HG03442 (cell line): ENCODE measurements around the gene SEMA3E.
"Not testable (repeated sequence)": the region's sequence is repeated elsewhere in the genome, so short reads cannot be mapped to it uniquely, and the experiment has no call there.

Experiments used
- ATAC-seq: cut with Tn5 transposase; IDR thresholded peaks from one replicate; pipeline ENCODE4 v1.9.1; 2021; ENCODE audit warnings: mild to moderate bottlenecking, moderate library complexity; ENCODE audit not compliant: unreplicated experiment

Gene SEMA3E

DNA sequence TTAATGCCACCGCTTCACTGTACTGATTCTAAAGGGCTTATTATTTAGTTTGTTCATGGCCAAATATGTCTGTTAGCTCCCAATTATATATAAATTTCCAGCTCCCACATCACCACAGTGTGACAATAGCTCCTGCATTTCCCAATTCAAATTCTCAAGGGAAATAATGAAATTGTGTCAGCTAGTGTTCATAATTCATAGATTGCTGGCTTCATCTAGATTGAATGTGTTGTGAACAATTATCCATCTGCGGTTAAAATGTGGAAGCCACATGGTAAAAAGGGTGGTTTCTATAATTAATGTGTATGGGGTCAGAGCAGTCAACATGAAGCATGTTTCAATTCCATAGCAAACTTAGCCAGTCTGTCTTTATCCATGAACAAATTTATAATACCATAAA is 154.3 kb downstream of the SEMA3E start:
- no peak for ATAC-seq

DNA sequence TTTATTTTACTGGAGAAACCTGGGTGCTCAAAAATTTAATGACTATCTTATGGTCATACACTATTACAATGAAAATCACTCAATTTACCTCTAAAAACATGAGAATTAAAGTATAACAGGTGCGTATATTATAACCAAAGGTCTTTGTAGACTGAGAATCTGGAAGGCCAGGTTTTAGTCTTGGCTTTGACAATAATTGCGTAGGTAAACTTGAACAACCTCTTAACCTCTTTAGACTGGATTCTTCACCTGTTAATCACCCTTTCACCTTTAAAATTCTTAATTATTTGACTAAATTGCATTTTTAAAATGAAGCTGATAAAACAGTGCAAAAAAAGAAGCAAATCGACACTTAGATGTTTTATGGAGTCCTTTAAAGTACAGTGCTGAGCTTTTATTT is 156.1 kb downstream of the SEMA3E start:
- ATAC-seq, result no peak

DNA sequence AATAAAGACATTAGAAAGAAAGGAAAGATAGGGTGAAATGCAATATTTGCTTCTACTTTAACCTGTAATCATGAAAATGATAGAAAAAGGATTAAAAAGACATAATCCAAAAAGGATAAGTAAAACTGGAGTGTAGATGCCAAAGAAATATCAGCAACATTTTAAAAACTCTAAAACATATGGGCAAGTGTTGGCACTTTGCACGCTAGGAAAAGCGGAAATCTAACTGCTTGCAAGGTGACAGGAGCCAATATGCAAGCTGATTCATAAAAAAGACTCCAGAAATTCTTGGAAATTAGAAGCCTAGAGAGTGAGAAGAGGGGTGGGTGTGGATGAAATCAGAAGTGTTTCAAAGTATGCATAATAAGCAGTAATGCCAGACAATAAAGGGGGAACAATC is 161.1 kb downstream of the SEMA3E start:
- no peak for ATAC-seq

DNA sequence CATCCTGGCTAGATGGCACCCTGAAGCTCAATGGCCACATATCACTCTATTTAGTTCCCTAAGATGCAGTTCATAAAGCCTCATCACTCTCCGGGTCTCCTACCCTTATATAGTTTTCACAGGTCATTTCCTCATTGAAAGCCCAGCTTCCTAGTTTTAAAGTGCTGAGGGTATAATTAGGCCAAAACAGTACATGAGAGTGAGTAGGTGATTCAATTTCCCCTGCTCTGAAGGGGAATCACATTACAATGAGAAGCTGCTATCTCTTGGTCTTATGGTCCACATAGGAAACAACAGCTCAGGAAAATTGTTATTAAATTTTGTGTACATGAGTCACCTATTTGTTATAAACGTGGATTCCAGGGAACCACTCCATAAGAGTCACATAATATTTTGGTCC is 162.0 kb downstream of the SEMA3E start:
- ATAC-seq, result no peak

DNA sequence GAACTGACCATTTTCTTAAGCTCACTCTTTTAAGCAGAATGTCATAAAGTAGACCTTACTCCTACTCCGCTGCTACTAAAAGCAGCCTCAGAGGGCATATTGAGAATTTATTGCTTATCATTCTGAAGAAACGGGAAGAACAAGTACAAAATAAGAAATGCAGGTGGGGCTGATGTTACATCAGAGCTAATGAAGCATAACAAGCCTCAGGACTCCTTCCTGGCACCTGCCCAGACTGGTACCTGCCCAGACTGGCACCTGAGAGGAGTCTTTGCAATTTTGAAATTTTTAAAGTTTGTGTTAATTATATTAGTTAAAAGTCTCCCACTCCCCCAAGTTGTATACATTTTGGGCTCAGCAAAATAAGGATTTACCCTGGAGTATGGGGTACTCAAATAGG is 162.4 kb downstream of the SEMA3E start:
- no peak for ATAC-seq

DNA sequence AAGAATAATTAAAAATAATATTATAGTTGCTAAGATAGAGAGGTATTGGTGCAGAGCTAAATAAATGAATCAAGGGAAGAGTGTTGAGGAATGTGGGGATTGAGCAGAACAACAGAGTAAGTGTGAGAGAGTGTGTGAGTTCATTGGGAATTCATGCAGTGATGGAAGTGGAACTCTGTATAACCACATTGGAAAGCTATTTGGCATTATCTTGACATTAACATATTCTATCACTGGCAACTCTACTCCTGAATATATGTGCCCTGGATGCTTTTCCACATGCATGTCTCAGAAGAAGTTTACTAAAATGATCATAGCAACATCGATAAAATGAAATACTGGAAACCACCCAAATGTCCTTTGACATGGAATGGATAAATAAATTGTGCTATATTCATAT is 164.1 kb downstream of the SEMA3E start:
- no peak for ATAC-seq

DNA sequence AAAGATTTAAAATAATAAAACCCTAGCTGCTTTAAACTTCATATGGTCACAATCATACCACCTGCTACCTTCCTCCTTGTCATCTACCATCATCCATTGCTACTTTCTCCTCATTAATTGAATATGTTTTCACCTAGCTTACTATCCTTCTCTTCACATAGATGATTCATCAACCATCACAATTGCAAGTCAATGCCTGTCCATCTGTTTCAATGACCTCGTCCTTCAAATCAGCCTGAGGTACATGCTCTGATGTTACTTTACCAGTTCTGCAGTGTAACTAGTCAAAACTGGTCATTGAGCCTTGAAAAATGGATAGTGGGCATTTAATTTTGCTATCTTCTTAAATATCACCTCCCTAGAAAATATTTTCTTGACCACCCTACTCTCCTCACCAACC is 164.7 kb downstream of the SEMA3E start:
- no peak for ATAC-seq

DNA sequence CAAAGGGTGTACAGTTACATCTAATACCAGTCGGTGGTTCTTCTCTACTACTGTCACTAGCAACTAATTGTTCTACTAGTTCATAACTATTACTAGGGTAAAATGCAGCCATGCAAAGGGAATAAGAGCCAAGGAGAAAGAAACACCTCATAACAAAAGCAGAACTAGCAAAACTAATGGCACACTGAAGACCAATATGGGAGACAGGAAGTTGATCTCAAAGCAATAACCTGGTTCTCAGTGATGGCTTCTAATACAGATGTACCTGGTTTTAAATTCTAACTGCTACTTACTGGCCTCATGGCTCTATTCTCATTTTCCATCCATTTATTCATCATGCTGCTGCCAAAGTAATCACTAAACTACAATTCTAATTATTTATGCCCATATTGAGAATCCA is 170.3 kb downstream of the SEMA3E start:
- ATAC-seq, result no peak

DNA sequence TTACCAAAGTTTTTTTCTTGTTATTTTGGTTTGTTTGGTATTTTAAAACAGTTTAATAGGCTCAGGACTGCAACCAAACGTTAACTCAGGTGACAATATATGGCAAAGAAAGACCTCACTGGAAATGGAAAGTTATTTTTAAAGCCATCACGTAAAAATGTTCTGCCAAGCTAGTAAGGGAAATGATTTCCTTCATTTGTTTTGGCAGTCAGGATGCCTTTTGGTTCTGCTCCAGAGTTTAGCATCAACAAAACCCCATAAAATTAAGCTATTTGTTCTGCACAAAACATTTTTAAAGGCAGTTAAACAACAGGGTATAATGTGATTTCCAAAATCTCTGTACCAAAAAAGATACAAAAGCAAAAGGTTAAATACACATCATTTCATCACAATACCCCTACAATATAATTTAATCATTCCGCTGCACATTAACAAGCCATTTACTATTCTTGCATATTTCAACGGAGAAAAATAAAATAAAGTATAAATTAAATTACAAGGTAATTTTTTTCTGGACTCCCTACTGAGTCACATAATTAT is 172.4 kb downstream of the SEMA3E start:
- ATAC-seq, result no peak

DNA sequence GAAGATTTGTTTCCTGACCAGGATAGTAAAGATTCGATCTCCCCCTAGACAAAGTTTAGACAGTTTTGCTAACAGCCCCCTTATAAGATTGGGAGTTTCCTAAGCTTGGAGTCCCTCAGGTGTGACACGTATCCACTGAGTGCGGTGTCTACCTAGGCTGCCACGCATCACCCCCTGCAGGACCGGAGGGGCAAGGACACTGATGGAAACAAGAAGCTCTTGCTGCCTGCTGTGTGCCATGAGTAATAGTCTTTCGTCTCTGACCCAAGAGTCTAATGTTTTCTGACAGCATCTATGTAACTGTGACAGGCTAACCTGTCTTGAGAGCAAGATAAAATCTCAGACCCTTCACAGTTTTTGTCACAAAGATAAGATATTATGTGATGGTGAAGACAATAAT is 173.5 kb downstream of the SEMA3E start:
- ATAC-seq, result no peak

DNA sequence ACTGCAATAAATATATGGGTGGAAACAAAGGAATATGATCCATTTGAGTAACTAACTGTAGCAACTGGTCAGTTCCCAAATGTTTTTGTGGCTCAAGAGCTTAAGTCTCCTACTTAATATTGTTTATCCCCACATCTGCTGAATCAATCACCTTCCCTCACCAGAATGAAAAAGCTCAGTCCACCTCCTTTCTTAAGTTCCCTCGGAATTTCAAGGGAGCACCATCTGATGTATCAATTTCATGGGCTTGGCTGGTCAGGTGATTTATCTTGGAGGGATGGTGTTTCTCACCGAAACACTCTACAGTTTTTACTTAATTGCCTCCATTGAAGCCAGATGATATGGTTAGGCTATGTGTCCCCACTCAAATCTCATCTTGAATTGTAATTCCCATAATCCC is 176.6 kb downstream of the SEMA3E start:
- ATAC-seq, result no peak

DNA sequence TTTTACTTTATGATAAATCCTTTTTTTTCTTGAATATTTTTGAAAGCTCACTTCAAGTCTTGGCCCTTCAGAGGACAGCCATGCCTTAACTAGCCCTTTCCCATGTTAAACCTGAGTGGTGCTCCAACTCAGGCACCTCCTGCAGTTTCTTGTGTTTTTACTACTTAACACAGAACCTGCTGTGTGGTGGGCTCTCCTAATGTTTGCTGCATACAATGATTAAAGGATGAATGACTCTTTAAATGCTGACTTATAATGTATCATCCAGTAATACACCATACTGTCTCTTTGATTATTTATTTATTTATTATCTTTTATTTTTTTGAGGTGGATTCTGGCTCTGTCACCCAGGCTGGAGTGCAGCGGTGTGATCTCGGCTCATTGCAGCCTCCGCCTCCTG is 179.4 kb downstream of the SEMA3E start:
- no peak for ATAC-seq

DNA sequence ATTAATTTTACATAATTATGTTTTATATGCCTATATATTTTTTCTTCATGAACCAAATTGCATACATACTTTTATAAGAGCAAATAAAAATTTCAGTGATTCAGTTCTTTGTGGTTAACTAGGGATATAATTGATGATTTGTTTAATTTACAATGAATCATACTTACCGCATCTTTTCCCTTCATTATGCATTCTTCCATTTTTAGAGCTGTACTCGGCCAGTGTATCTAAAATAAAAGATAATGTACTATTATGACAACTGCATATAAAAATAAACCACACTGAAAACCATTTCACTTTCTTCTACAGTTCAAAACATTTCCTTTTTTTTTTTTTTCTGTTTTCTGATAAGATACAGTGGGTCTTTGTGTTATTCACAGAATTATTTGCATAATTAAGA is 179.9 kb downstream of the SEMA3E start:
- ATAC-seq, result no peak

DNA sequence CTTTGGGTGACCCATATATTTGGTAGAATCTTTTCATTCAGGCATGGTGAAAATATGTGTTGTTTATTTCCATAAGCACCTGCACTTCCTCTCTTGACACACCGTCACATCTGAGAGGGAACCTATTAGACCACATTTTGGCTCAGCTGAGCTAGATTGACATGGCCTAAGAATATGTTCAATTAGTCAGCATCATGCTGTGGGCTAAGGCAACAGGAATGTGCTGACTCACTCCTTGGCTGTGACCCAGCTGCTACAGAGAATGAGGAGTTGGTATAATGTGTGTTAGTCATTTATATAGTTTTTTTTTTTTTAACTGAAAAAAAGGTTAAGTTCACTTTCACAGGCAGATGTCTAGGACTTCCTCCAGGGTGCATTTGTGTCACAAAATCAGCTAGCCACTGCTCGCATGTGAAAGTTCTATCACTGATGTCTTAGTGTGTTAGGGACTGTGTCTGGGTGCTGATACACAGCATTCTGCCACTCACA is 180.6 kb downstream of the SEMA3E start:
- peak; percentile 95 for ATAC-seq

DNA sequence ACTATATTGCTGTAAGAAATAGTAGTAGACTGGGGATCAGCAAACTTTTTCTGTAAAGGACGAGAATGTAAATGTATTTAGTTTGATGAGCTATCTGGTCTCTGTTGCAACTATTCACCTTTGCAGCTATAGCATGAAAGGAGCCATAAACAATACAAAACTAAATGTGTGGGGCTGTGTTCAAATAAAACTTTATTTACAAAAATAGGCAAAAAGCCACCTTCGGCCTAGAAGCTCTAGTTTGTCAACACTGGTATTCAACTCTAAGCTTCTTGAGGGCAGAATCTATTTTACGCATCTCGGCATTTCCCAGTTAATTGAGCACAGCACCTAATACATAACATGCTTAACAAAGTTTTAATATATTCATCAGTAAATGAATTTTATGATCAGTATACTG is 181.4 kb downstream of the SEMA3E start:
- no peak for ATAC-seq

DNA sequence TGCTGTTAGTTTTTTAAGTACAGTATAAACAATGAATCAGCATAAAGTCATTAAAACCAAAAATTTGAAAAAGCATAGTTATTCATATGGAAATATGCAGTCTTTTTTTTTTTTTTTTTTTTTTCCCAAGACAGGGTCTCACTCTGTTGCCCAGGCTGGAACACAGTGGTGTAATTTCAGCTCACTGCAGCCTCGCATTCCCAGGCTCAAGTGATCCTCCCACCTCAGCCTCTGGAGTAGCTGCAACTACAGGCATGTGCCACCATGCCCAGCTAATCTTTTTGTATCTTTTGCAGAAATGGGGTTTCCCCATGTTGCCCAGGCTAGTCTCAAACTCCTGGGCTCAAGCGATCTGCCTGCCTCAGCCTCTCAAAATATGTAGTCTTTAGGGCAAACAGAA is 182.0 kb downstream of the SEMA3E start:
- no peak for ATAC-seq

DNA sequence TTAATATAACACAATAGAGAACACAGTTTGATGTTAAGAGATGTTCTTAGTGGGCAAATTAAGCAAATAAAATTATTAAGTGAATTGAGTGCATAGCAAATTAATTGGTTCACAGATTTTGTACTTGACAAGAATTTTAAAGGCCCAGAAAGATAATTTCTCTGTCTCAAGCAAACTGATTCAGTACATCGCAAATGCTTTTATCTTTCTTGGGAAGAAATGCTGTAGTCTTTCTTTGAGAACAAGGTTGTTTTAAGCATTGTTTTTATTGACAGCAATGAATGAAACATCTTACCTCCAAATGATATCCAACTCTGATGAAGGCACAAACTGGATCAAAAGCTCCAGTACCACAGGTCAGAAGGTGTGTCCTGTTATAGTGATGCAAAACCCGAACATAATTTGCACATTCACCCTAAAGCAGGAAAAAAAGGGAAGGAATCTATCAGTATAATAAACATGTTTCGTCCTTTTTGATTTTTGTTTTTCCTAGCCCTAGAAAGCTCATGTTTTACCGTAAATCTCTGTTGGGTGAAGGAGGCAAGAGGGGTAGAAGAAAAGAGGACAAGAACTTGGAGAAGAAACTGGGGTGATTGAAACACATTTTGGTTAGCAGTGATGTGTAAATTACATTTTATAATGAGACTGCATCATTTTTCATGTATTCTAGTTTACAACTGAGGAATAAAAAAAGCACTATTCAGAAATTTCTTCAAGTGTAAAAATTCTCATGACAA is 182.6 kb downstream of the SEMA3E start:
- ATAC-seq, result no peak

DNA sequence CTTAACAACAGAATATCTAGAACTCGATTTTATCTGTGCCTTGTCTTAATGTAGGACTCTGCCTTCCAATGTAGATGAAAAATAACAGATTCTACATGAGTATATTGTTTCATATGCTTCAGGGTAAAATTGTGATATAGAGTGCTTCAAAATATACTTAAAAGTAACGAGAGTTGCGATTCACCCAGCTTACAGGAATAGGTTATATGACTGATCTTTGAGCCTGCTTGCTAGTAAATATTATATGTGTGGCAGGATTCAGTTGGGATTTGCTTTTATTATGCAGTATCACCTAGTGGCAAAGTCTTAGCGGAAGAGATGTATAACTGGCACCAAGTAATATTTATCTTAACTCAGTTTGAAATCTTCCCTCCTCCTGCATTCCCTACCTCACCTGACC is 183.3 kb downstream of the SEMA3E start:
- no peak for ATAC-seq

DNA sequence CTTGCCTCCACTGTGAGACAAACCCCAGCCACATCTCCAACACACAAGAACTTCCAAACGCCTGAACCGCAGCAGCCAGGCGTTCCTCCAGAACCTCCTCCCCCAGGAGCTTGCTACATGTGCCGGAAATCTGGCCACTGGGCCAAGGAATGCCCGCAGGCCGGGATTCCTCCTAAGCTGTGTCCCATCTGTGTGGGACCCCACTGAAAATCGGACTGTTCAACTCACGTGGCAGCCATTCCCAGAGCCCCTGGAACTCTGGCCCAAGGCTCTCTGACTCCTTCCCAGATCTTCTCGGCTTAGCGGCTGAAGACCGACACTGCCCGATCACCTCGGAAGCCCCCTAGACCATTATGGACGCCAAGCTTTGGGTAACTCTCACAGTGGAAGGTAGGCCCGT is 187.1 kb downstream of the SEMA3E start:
- ATAC-seq, result not testable (repeated sequence)

DNA sequence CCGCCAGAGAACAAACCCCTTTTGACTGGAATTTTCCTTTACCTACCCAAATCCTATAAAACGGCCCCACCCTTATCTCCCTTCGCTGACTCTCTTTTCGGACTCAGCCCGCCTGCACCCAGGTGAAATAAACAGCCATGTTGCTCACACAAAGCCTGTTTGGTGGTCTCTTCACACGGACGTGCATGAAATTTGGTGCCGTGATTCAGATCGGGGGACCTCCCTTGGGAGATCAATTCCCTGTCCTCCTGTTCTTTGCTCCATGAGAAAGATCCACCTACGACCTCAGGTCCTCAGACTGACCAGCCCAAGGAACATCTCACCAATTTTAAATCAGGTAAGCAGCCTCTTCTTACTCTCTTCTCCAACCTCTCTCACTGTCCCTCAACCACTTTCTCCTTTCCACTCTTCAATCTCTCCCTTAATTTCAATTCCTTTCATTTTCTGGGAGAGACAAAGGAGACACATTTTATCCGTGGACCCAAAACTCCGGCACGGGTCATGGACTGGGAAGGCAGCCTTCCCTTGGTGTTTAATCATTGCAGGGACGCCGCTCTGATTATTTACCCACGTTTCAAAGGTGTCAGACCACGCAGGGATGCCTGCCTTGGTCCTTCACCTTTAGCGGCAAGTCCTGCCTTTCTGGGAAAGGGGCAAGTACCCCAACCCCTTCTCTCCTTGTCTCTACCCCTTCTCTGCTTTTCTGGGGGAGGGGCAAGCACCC is 188.8 kb downstream of the SEMA3E start:
- not testable (repeated sequence) for ATAC-seq

DNA sequence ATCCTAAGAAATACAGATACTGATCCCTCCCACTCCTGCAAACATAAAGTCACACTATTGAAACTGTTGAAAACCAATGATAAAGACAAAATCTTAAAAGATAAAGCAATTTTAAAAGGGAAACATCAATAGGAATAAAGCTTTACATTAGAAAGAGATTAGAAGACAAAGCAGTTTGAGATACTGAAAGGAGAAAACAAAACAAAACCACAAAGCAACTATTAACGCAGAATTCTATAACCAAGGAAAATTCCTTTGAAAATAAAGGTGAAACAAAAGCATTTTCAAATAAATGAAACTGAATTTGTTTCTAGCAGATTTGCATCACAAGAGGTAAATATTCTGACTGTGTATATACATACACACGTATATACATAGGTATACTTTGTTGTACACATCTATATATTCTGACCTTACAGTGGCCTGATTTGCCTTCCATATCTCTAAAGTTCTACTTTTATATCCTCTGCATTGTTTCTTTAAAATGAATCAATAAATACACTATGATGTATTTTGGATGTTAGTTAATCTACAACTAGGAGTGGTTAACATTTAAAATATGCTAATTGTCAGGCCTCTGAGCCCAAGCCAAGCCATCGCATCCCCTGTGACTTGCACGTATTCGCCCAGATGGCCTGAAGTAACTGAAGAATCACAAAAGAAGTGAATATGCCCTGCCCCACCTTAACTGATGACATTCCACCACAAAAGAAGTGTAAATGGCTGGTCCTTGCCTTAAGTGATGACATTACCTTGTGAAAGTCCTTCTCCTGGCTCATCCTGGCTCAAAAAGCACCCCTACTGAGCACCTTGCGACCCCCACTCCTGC is 189.6 kb downstream of the SEMA3E start:
- ATAC-seq, result not testable (repeated sequence)
